GM23338 (cell line): ENCODE measurements around the gene ACOX2. TPM values are rescaled to one million over a fixed set of nuclear protein-coding genes. Genes with fewer than 3 reads are reported as not detected.
"Not testable (repeated sequence)": the region's sequence is repeated elsewhere in the genome, so short reads cannot be mapped to it uniquely, and the experiment has no call there.

ENCODE experiments used
- ATAC-seq: fragments of 200-7000 bp; cut with Tn5 transposase; 3 replicates; pipeline ENCODE4 v1.9.1; 2020
- DNase-seq: peaks from one replicate; pipeline ENCODE4 v3.0.0-alpha.2; 2015; ENCODE audit warnings: low spot score
- H2AFZ ChIP-seq: fragments of 200-600 bp; sonication (generic); 2 replicates; pipeline ENCODE4 v1.8.0; 2016; ENCODE audit warnings: antibody characterized with exemption, mild to moderate bottlenecking, moderate library complexity
- H3F3A ChIP-seq: fragments of 200-600 bp; sonication (generic); replicated peaks from 2 replicates; pipeline ENCODE4 v1.8.0; 2017; ENCODE audit warnings: antibody characterized with exemption, mixed run types, low read depth
- H3K27ac ChIP-seq: fragments of 200-600 bp; sonication (generic); 2 replicates; pipeline ENCODE4 v1.6.1; 2016; ENCODE audit warnings: low read depth
- H3K27me3 ChIP-seq: fragments of 200-600 bp; sonication (generic); 2 replicates; pipeline ENCODE4 v1.8.0; 2016; ENCODE audit warnings: mild to moderate bottlenecking, mixed run types, moderate library complexity; ENCODE audit not compliant: insufficient read depth
- H3K36me3 ChIP-seq: fragments of 200-600 bp; sonication (generic); 2 replicates; pipeline ENCODE4 v1.8.0; 2016; ENCODE audit warnings: mild to moderate bottlenecking; ENCODE audit not compliant: insufficient read depth
- H3K4me1 ChIP-seq: fragments of 200-600 bp; sonication (generic); 2 replicates; pipeline ENCODE4 v1.8.0; 2016; ENCODE audit warnings: mild to moderate bottlenecking, moderate library complexity; ENCODE audit not compliant: insufficient read depth
- H3K4me2 ChIP-seq: fragments of 200-600 bp; sonication (generic); 2 replicates; pipeline ENCODE4 v1.7.1; 2017; ENCODE audit warnings: mixed run types
- H3K4me3 ChIP-seq: fragments of 200-600 bp; sonication (generic); 2 replicates; pipeline ENCODE4 v1.6.1; 2016; ENCODE audit warnings: mixed run types
- H3K79me2 ChIP-seq: fragments of 200-600 bp; sonication (generic); replicated peaks from 2 replicates; pipeline ENCODE4 v1.8.0; 2017; ENCODE audit warnings: mild to moderate bottlenecking; ENCODE audit not compliant: insufficient read depth
- H3K9me2 ChIP-seq: fragments of 200-600 bp; sonication (generic); 2 replicates; pipeline ENCODE4 v1.8.0; 2017; ENCODE audit not compliant: insufficient read depth
- H4K20me1 ChIP-seq: fragments of 200-600 bp; sonication (generic); replicated peaks from 2 replicates; pipeline ENCODE4 v1.8.0; 2017; ENCODE audit warnings: mild to moderate bottlenecking; ENCODE audit not compliant: insufficient read depth
- H3K27ac Mint-ChIP-seq: 2 replicates; pipeline ENCODE4 v1.8.0; 2020; ENCODE audit warnings: inconsistent platforms, mild to moderate bottlenecking, moderate library complexity, mixed read lengths
- H3K27me3 Mint-ChIP-seq: 3 replicates; pipeline ENCODE4 v1.8.0; 2022; ENCODE audit warnings: low read depth, mild to moderate bottlenecking, moderate library complexity, mixed read lengths, inconsistent platforms; ENCODE audit not compliant: insufficient read depth, poor library complexity
- H3K36me3 Mint-ChIP-seq: 3 replicates; pipeline ENCODE4 v1.8.0; 2021; ENCODE audit warnings: low read depth, mild to moderate bottlenecking, inconsistent platforms, moderate library complexity, mixed read lengths
- H3K4me1 Mint-ChIP-seq: 3 replicates; pipeline ENCODE4 v1.8.0; 2020; ENCODE audit warnings: mild to moderate bottlenecking, inconsistent platforms, mixed read lengths
- H3K4me3 Mint-ChIP-seq: 3 replicates; pipeline ENCODE4 v1.8.0; 2021; ENCODE audit warnings: moderate library complexity, mild to moderate bottlenecking, inconsistent platforms, mixed read lengths
- H3K9me3 Mint-ChIP-seq: 3 replicates; pipeline ENCODE4 v1.8.0; 2020; ENCODE audit warnings: moderate library complexity, mild to moderate bottlenecking, inconsistent platforms, mixed read lengths
- CREB1 ChIP-seq: fragments of 250-450 bp; sonication (Bioruptor Pico); IDR thresholded peaks from 2 replicates; pipeline ENCODE4 v1.5.0; 2020; ENCODE audit warnings: low read depth, mild to moderate bottlenecking, moderate library complexity
- CTCF ChIP-seq, 2 experiments: fragments of 200-600 bp in 1 of 2; sonication (generic) in 1 of 2; conservative IDR thresholded peaks; 2 replicates each; pipeline versions ENCODE4 v1.5.1 to v1.6.1; 2016 to 2017; ENCODE audit warnings: antibody characterized with exemption in 2 of 2, low read depth in 2 of 2, mild to moderate bottlenecking in 2 of 2, moderate library complexity in 1 of 2
- EZH2phosphoT487 ChIP-seq: fragments of 200-600 bp; sonication (generic); IDR thresholded peaks from one replicate; pipeline ENCODE4 v1.8.1; 2018; ENCODE audit warnings: antibody characterized with exemption; ENCODE audit not compliant: unreplicated experiment
- NANOG ChIP-seq: IDR thresholded peaks from 2 replicates; pipeline ENCODE4 v1.6.1; 2016; ENCODE audit warnings: antibody characterized with exemption, borderline replicate concordance
- POLR2AphosphoS5 ChIP-seq: IDR thresholded peaks from 2 replicates; pipeline ENCODE4 v1.6.1; 2016; ENCODE audit warnings: antibody characterized with exemption, low read depth
- ZNF114 ChIP-seq: fragments of 250-450 bp; sonication (Bioruptor Pico); IDR thresholded peaks from 2 replicates; pipeline ENCODE4 v1.5.0; 2020; ENCODE audit warnings: mild to moderate bottlenecking, moderate library complexity
- ZNF462 ChIP-seq: fragments of 250-450 bp; sonication (Bioruptor Pico); IDR thresholded peaks from 2 replicates; pipeline ENCODE4 v1.5.0; 2020; ENCODE audit warnings: mild to moderate bottlenecking, moderate library complexity
- polyA plus RNA-seq: library from polyadenylated mRNA; unstranded; fragments of >200 nt; fragmentation: Nextera tagmentation; extraction: Ambion mirVana; gene quantifications from 2 replicates; pipeline ENCODE4 v1.2.1, GENCODE V29; 2016
- total RNA-seq: library from RNA; depleted of rRNA; stranded (reverse); fragments of >200 nt; shearing (Covaris generic); gene quantifications from 2 replicates; pipeline ENCODE4 v1.2.3, GENCODE V29; 2014

The ACOX2 gene
- total and polyA plus RNA-seq, 2 experiments from 2014 or later, result 1.1 to 1.9 TPM

- TF ChIP-seq ZNF462 (CRISPR knock-in tag), result no peak
Measured at GRCh38 chr3:58528629-58529028, 8.4 kb downstream of the ACOX2 start (continued).

- not testable (repeated sequence) for H3K27me3 ChIP-seq, H3K79me2 ChIP-seq, H3F3A ChIP-seq, H3K27ac Mint-ChIP-seq, H3K4me2 ChIP-seq, H3K27me3 Mint-ChIP-seq, H3K4me3 Mint-ChIP-seq, ATAC-seq, H3K36me3 ChIP-seq, H2AFZ ChIP-seq, DNase-seq, H3K9me2 ChIP-seq, H3K9me3 Mint-ChIP-seq, H3K36me3 Mint-ChIP-seq, H4K20me1 ChIP-seq, H3K27ac ChIP-seq, H3K4me3 ChIP-seq
- H3K4me1 ChIP-seq, result peaks cover 12% of the 10 kb centered on the region
- H3K4me1 Mint-ChIP-seq, result peaks cover 13% of the 10 kb centered on the region
Measured at GRCh38 chr3:58527440-58527839, 9.6 kb downstream of the ACOX2 start.

- Mint-ChIP-seq H3K4me1 (peaks cover 20% of the 10 kb centered on the region), H3K36me3 (no peaks in the 10 kb centered on the region), H3K9me3 (peaks cover 2% of the 10 kb centered on the region; the same call in 1 of the 3 replicates), H3K27me3 (peaks cover 9% of the 10 kb centered on the region), H3K27ac (no peak overlapping the region), H3K4me3 (no peak overlapping the region)
- Histone ChIP-seq H3K4me1 (peaks cover 21% of the 10 kb centered on the region), H3K79me2 (no peaks in the 10 kb centered on the region), H3F3A (no peaks in the 10 kb centered on the region), H3K4me2 (no peak overlapping the region), H3K9me2 (no peaks in the 10 kb centered on the region), H3K4me3 (no peak overlapping the region), H3K27me3 (no peaks in the 10 kb centered on the region), H3K36me3 (no peaks in the 10 kb centered on the region), H3K27ac (no peak overlapping the region), H4K20me1 (no peaks in the 10 kb centered on the region), H2AFZ (peak overlapping the region; percentile 32; the same call in 1 of the 2 replicates)
- ATAC-seq (no peak), DNase-seq (peak; percentile 34)
- TF ChIP-seq ZNF114 (CRISPR knock-in tag), result no peak
- no peak for TF ChIP-seq NANOG
- TF ChIP-seq EZH2phosphoT487, result no peak
- TF ChIP-seq CTCF (conservative IDR thresholded peaks at IDR 0.05; ENCODE audit: low read depth in 2 of 2), result no peak
- TF ChIP-seq POLR2AphosphoS5, result no peak
- no peak for TF ChIP-seq CREB1 (CRISPR knock-in tag)
Measured at GRCh38 chr3:58526515-58526957, 10.5 kb downstream of the ACOX2 start.
